WTC11 (cell line): ENCODE results near the gene PTPN1.

Experiments used
- CTCF ChIP-seq: fragments of 200-600 bp; IDR thresholded peaks from 2 replicates; pipeline ENCODE4 v1.8.0; 2022; ENCODE audit warnings: antibody characterized with exemption
- GRHL2 ChIP-seq: fragments of 250-450 bp; sonication (Bioruptor Pico); IDR thresholded peaks from 2 replicates; pipeline ENCODE4 v1.8.0; 2022; ENCODE audit warnings: mild to moderate bottlenecking, moderate library complexity; ENCODE audit not compliant: insufficient replicate concordance, severe bottlenecking
- HMGA2 ChIP-seq: fragments of 250-450 bp; sonication (Bioruptor Pico); IDR thresholded peaks from 2 replicates; pipeline ENCODE4 v1.4.0; 2021; ENCODE audit warnings: mild to moderate bottlenecking, moderate library complexity
- KAT7 ChIP-seq: sonication (generic); formaldehyde crosslinking; IDR thresholded peaks from 2 replicates; pipeline ENCODE4 v1.8.1; 2023; ENCODE audit warnings: missing genetic modification reagents, mild to moderate bottlenecking, borderline replicate concordance
- NFYB ChIP-seq: sonication (generic); formaldehyde crosslinking; conservative IDR thresholded peaks from 2 replicates; pipeline ENCODE4 v1.8.0; 2022; ENCODE audit warnings: low read depth, missing genetic modification reagents
- RELA ChIP-seq: sonication (generic); formaldehyde crosslinking; IDR thresholded peaks from 2 replicates; pipeline ENCODE4 v1.8.1; 2022; ENCODE audit warnings: missing genetic modification reagents, mild to moderate bottlenecking, borderline replicate concordance
- SMAD3 ChIP-seq: sonication (generic); formaldehyde crosslinking; IDR thresholded peaks from 2 replicates; pipeline ENCODE4 v1.8.0; 2022; ENCODE audit warnings: missing genetic modification reagents, mild to moderate bottlenecking, borderline replicate concordance
- TF ChIP-seq, protein P1 (sequence below): sonication (generic); formaldehyde crosslinking; IDR thresholded peaks from 2 replicates; pipeline ENCODE4 v1.8.1; 2023; ENCODE audit warnings: mild to moderate bottlenecking, moderate library complexity, missing genetic modification reagents
- TF ChIP-seq, protein P2 (sequence below): sonication (generic); formaldehyde crosslinking; IDR thresholded peaks from 2 replicates; pipeline ENCODE4 v1.8.0; 2022; ENCODE audit warnings: mild to moderate bottlenecking, missing genetic modification reagents

- TF ChIP-seq, protein P1, sequence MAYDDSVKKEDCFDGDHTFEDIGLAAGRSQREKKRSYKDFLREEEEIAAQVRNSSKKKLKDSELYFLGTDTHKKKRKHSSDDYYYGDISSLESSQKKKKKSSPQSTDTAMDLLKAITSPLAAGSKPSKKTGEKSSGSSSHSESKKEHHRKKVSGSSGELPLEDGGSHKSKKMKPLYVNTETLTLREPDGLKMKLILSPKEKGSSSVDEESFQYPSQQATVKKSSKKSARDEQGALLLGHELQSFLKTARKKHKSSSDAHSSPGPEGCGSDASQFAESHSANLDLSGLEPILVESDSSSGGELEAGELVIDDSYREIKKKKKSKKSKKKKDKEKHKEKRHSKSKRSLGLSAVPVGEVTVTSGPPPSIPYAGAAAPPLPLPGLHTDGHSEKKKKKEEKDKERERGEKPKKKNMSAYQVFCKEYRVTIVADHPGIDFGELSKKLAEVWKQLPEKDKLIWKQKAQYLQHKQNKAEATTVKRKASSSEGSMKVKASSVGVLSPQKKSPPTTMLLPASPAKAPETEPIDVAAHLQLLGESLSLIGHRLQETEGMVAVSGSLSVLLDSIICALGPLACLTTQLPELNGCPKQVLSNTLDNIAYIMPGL (CRISPR knock-in tag), result no peak
- TF ChIP-seq CTCF, result no peak
- no peak for TF ChIP-seq GRHL2 (CRISPR knock-in tag)
- no peak for TF ChIP-seq HMGA2 (CRISPR knock-in tag)
- TF ChIP-seq NFYB (CRISPR knock-in tag), result no peak
- no peak for TF ChIP-seq SMAD3 (CRISPR knock-in tag)
- TF ChIP-seq KAT7 (CRISPR knock-in tag), result no peak
- no peak for TF ChIP-seq RELA (CRISPR knock-in tag)
- TF ChIP-seq, protein P2, sequence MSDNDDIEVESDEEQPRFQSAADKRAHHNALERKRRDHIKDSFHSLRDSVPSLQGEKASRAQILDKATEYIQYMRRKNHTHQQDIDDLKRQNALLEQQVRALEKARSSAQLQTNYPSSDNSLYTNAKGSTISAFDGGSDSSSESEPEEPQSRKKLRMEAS (CRISPR knock-in tag), result no peak
Measured at GRCh38 chr20:50550531-50550930, 40.3 kb downstream of the PTPN1 start.
